Measurements from ENCODE around the gene FAM111B.

GRCh38 chr11:59141673-59142460 lies 34.8 kb downstream of the FAM111B start:
- no peak for TF ChIP-seq ZNF433 (tag by site-specific recombination; IDR thresholded peaks at IDR 0.05; ENCODE audit: low read depth)
- TF ChIP-seq MEIS1 (CRISPR knock-in tag; IDR thresholded peaks at IDR 0.05; ENCODE audit: borderline replicate concordance), result no peak
- no peak for TF ChIP-seq CTCF (tag by site-specific recombination; IDR thresholded peaks at IDR 0.05)
- TF ChIP-seq ZFP3 (tag by site-specific recombination; IDR thresholded peaks at IDR 0.05; ENCODE audit: low read depth), result no peak
- no peak for TF ChIP-seq REST (tag by site-specific recombination; IDR thresholded peaks at IDR 0.05)
- no peak for TF ChIP-seq ZNF558 (tag by site-specific recombination; IDR thresholded peaks at IDR 0.05)
- TF ChIP-seq GLIS2 (tag by site-specific recombination; IDR thresholded peaks at IDR 0.05), result no peak
- no peak for TF ChIP-seq ZNF514 (tag by site-specific recombination; IDR thresholded peaks at IDR 0.05)
- no peak for TF ChIP-seq MYNN (tag by site-specific recombination; IDR thresholded peaks at IDR 0.05; ENCODE audit: borderline replicate concordance)
- TF ChIP-seq RBAK (tag by site-specific recombination; IDR thresholded peaks at IDR 0.05), result no peak
- no peak for TF ChIP-seq ZEB2 (tag by site-specific recombination; IDR thresholded peaks at IDR 0.05)
- TF ChIP-seq ZBTB7A (tag by site-specific recombination; IDR thresholded peaks at IDR 0.05; ENCODE audit: low read depth), result no peak

Data from HEK293 (cell line).